ENCODE data around the gene MRPL16. TPM values are rescaled to one million over a fixed set of nuclear protein-coding genes. Genes with fewer than 3 reads are reported as not detected.
"Not testable (repeated sequence)": the region's sequence is repeated elsewhere in the genome, so short reads cannot be mapped to it uniquely, and the experiment has no call there.

Gene MRPL16
- total RNA-seq, 2 experiments from 2014 or later = 76.4 to 78.7 TPM

DNA sequence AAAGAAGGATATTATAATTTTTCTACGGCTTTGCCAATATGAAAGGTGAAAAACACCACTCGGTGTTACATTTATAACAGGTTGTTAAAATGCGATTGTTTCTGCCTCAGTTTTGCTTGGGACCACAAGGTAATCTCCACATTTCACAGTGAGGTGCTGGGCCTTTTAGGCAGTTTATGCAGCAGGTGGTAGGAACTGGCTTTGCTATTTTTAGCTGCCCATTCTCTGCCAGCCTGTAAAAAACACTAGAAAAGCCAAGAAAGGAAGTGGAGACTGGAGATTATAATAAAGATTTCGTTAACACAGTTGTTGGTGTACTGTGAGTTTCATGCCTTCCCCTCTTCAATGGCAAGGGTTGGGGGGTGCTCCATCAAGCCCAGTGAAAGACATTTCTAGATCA, 8.0 kb upstream of the MRPL16 start:
- H3K4me1 Mint-ChIP-seq (ENCODE audit: low read depth) = peaks cover 11% of the 10 kb centered on the region
- CTCF ChIA-PET = no interaction called here
- H3K4me3 Mint-ChIP-seq = no peak overlapping the region
- no peaks in the 10 kb centered on the region for H3K36me3 Mint-ChIP-seq (ENCODE audit: low read depth)
- ATAC-seq = no peak
- H3K27ac Mint-ChIP-seq = no peak overlapping the region
- TF ChIP-seq, protein P1, sequence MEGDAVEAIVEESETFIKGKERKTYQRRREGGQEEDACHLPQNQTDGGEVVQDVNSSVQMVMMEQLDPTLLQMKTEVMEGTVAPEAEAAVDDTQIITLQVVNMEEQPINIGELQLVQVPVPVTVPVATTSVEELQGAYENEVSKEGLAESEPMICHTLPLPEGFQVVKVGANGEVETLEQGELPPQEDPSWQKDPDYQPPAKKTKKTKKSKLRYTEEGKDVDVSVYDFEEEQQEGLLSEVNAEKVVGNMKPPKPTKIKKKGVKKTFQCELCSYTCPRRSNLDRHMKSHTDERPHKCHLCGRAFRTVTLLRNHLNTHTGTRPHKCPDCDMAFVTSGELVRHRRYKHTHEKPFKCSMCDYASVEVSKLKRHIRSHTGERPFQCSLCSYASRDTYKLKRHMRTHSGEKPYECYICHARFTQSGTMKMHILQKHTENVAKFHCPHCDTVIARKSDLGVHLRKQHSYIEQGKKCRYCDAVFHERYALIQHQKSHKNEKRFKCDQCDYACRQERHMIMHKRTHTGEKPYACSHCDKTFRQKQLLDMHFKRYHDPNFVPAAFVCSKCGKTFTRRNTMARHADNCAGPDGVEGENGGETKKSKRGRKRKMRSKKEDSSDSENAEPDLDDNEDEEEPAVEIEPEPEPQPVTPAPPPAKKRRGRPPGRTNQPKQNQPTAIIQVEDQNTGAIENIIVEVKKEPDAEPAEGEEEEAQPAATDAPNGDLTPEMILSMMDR (IDR thresholded peaks at IDR 0.05) = no peak
- intact Hi-C loops (cut with micrococcal nuclease) = no loop called here
- no peaks in the 10 kb centered on the region for H3K27me3 Mint-ChIP-seq
- no peaks in the 10 kb centered on the region for H3K9me3 Mint-ChIP-seq
- POLR2A ChIA-PET = no interaction called here
- DNase-seq = no peak

DNA sequence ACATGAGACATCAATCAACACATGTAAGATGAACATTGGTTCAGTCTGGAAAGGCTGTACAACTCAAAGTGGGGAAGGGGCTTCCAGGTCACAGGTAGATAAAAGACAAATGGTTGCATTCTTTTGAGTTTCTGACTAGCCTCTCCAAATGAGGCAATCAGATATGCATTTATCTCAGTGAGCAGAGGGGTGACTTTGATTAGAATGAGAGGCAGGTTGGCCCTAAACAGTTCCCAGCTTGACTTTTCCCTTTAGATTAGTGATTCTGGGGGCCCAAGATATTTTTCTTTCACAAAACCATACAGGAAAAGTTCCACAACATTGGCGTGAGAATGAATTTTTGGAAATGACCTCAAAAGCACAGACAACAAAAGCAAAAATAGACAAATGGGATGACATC, 5.9 kb upstream of the MRPL16 start:
- DNase-seq; H3K27ac Mint-ChIP-seq; H3K27me3 Mint-ChIP-seq; ATAC-seq; H3K4me3 Mint-ChIP-seq; H3K36me3 Mint-ChIP-seq (ENCODE audit: low read depth); POLR2A ChIA-PET; H3K9me3 Mint-ChIP-seq; intact Hi-C loops (cut with micrococcal nuclease): not testable (repeated sequence)
- CTCF ChIA-PET = interaction anchor here (1.2 kb wide), 2 partner anchors 103 to 279 kb away, joined by 3 read pairs; no protein-coding TSS in a partner anchor
- H3K4me1 Mint-ChIP-seq (ENCODE audit: low read depth) = peaks cover 10% of the 10 kb centered on the region

DNA sequence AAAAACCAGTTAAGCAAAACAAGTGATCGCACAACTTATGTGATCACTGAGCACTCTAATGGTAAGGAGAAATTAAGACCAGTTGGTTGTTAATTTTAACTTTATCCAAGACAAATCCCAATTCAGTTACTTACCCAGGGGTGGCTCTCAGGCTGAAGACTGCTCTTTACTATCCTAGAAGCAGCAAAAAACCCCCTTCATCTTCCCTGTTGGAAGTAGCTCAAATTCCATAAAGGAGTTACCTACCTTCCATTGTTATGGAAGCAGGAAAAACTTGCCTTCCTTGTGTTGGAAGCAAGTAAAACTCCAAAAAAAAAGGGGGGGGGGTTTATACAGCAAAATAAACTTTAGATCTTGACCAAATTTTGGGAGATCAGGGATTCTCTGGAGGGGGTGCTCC, 5.2 kb upstream of the MRPL16 start:
- H3K4me1 Mint-ChIP-seq (ENCODE audit: low read depth) = peaks cover 15% of the 10 kb centered on the region
- no peaks in the 10 kb centered on the region for H3K27me3 Mint-ChIP-seq
- H3K36me3 Mint-ChIP-seq (ENCODE audit: low read depth) = no peaks in the 10 kb centered on the region
- ATAC-seq (no peak), DNase-seq (no peak)
- H3K27ac Mint-ChIP-seq = no peak overlapping the region
- no peaks in the 10 kb centered on the region for H3K9me3 Mint-ChIP-seq
- CTCF ChIA-PET = interaction anchor here (1.2 kb wide), 1 partner anchor 103 kb away, joined by 3 read pairs; no protein-coding TSS in a partner anchor
- no peak overlapping the region for H3K4me3 Mint-ChIP-seq
- intact Hi-C loops (cut with micrococcal nuclease) = no loop called here
- POLR2A ChIA-PET = no interaction called here
- TF ChIP-seq, protein P1 (IDR thresholded peaks at IDR 0.05) = no peak

DNA sequence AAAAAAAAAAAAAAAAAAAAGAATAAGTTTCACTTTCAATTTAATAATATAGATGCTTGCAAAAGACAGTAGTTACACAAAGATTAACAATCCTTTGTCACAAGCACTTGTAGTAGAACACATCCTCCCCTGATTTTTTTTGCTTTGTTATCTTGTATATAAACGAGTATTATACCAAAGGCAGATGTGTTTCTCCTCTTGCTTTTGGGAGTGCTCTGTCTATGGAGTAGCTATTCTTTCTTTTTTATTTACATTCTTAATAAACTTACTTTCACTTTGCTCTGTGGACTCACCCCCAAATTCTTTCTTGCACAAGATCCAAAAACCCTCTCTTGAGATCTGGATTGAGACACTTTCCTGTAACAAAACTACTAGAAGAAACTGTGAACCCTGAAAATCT, 3.4 kb upstream of the MRPL16 start:
- Mint-ChIP-seq H3K36me3 (ENCODE audit: low read depth) (peaks cover 4% of the 10 kb centered on the region), H3K9me3 (no peaks in the 10 kb centered on the region), H3K4me3 (peak overlapping the region; percentile 32), H3K27ac (no peak overlapping the region), H3K4me1 (ENCODE audit: low read depth) (peaks cover 18% of the 10 kb centered on the region), H3K27me3 (no peaks in the 10 kb centered on the region)
- TF ChIP-seq, protein P1 (IDR thresholded peaks at IDR 0.05) = no peak
- DNase-seq (no peak), ATAC-seq (no peak)
- intact Hi-C loops (cut with micrococcal nuclease) = no loop called here
- ChIA-PET POLR2A (interaction anchor here (0.7 kb wide), 1 partner anchor 143 kb away, joined by 3 read pairs; no protein-coding TSS in a partner anchor), CTCF (interaction anchor here (0.7 to 2.9 kb wide), 2 partner anchors 8 to 105 kb away, joined by 3 to 10 read pairs; no protein-coding TSS in a partner anchor)

DNA sequence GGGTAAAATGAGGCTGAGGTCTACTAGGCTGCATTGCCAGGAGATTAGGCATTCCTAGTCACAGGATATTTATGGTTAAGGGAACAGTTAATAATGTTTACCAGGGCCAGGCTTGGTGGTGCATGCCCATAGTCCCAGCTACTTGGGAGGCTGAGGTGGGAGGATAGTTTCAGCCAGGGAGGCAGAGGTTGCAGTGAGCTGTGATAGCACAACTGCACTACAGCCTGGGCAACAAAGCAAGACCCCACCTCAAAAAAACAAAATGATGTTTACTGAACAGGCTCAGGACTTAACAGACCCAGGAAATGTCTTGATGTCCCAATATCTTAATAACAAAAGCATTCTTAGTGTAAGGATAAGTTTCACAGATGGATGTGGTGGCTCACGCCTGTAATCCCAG, 2.8 kb upstream of the MRPL16 start:
- TF ChIP-seq, protein P1 (IDR thresholded peaks at IDR 0.05) = no peak
- ATAC-seq (no peak), DNase-seq (no peak)
- H3K27ac Mint-ChIP-seq = no peak overlapping the region
- no peaks in the 10 kb centered on the region for H3K9me3 Mint-ChIP-seq
- no peaks in the 10 kb centered on the region for H3K27me3 Mint-ChIP-seq
- peaks cover 4% of the 10 kb centered on the region for H3K36me3 Mint-ChIP-seq (ENCODE audit: low read depth)
- H3K4me1 Mint-ChIP-seq (ENCODE audit: low read depth) = peaks cover 15% of the 10 kb centered on the region
- ChIA-PET POLR2A (interaction anchor here (0.7 kb wide), 1 partner anchor 142 kb away, joined by 3 read pairs; no protein-coding TSS in a partner anchor), CTCF (interaction anchor here (0.7 to 2.9 kb wide), 2 partner anchors 9 to 106 kb away, joined by 3 to 10 read pairs; no protein-coding TSS in a partner anchor)
- H3K4me3 Mint-ChIP-seq = no peak overlapping the region
- intact Hi-C loops (cut with micrococcal nuclease) = no loop called here

Data from activated CD8-positive, alpha-beta T cell treated with anti-CD3 and anti-CD28 coated beads for 36 hours (primary cell).